IMR-90 (cell line): ENCODE data around the gene CLRN1. TPM values are rescaled to one million over a fixed set of nuclear protein-coding genes. Genes with fewer than 3 reads are reported as not detected.
"Not testable (repeated sequence)": the region's sequence is repeated elsewhere in the genome, so short reads cannot be mapped to it uniquely, and the experiment has no call there.

ENCODE experiments used
- ATAC-seq: fragments of 200-7000 bp; cut with Tn5 transposase; 2 replicates; pipeline ENCODE4 v1.9.1; 2020; ENCODE audit warnings: low read depth, mild to moderate bottlenecking, moderate library complexity
- BruUV-seq: library from RNA; stranded (reverse); fragments of 400-500 nt; replicated peaks from 2 replicates; lab custom pipeline; 2021; lab: Mats Ljungman, UMichigan
- CTCF ChIA-PET: fragments of 300-600 bp; formaldehyde crosslinking; extraction: SDS; loops from one replicate; lab custom pipeline; 2021; ENCODE audit warnings: antibody characterized with exemption; lab: Yijun Ruan, JAX
- POLR2A ChIA-PET: fragments of 300-600 bp; sonication (Branson Sonifier 250); formaldehyde crosslinking; loops from one replicate; lab custom pipeline; 2022; ENCODE audit warnings: antibody characterized with exemption; ENCODE audit not compliant: unreplicated experiment; lab: Charles Lee
- DNase-seq: peaks from one replicate; pipeline ENCODE4 v3.0.0; 2013
- H2AFZ ChIP-seq: replicated peaks from 2 replicates; pipeline ENCODE3; 2013; ENCODE audit warnings: low read length, mild to moderate bottlenecking; ENCODE audit not compliant: poor library complexity
- H2AK5ac ChIP-seq: 2 replicates; pipeline ENCODE4 v1.6.1; 2013; ENCODE audit warnings: low read depth, low read length, inconsistent platforms
- H2AK9ac ChIP-seq: replicated peaks from 2 replicates; pipeline ENCODE3; 2013; ENCODE audit warnings: mild to moderate bottlenecking, low read depth, low read length, moderate library complexity; ENCODE audit not compliant: poor library complexity
- H2BK120ac ChIP-seq: 2 replicates; pipeline ENCODE4 v1.6.1; 2013; ENCODE audit warnings: low read depth, low read length, inconsistent platforms
- H2BK15ac ChIP-seq: 3 replicates; pipeline ENCODE4 v1.6.1; 2013; ENCODE audit warnings: low read depth, low read length, inconsistent platforms
- H2BK20ac ChIP-seq: 2 replicates; pipeline ENCODE4 v1.6.1; 2013; ENCODE audit warnings: low read depth, mild to moderate bottlenecking, inconsistent platforms, low read length, moderate library complexity
- H2BK5ac ChIP-seq: 2 replicates; pipeline ENCODE4 v1.6.1; 2013; ENCODE audit warnings: mild to moderate bottlenecking, low read depth, low read length, inconsistent platforms; ENCODE audit not compliant: poor library complexity, severe bottlenecking
- H3K14ac ChIP-seq: replicated peaks from 2 replicates; pipeline ENCODE4 v1.6.1; 2013; ENCODE audit warnings: low read depth, low read length, inconsistent platforms
- H3K18ac ChIP-seq: 2 replicates; pipeline ENCODE4 v1.6.1; 2013; ENCODE audit warnings: low read depth, low read length, control low read depth
- H3K23ac ChIP-seq: 2 replicates; pipeline ENCODE4 v1.6.1; 2013; ENCODE audit warnings: low read depth, low read length, inconsistent platforms
- H3K27ac ChIP-seq: 2 replicates; pipeline ENCODE4 v1.5.1; 2013; ENCODE audit warnings: mild to moderate bottlenecking, control low read depth, low read length; ENCODE audit not compliant: insufficient read depth
- H3K27me3 ChIP-seq: 2 replicates; pipeline ENCODE4 v1.6.1; 2013; ENCODE audit warnings: low read length; ENCODE audit not compliant: control insufficient read depth, insufficient read depth
- H3K36me3 ChIP-seq: 2 replicates; pipeline ENCODE4 v1.6.1; 2013; ENCODE audit warnings: low read length, mixed read lengths; ENCODE audit not compliant: control insufficient read depth, insufficient read depth
- H3K4ac ChIP-seq: 2 replicates; pipeline ENCODE4 v1.6.1; 2013; ENCODE audit warnings: low read depth, low read length, inconsistent platforms
- H3K4me1 ChIP-seq: 2 replicates; pipeline ENCODE4 v1.6.1; 2013; ENCODE audit warnings: low read length, mixed read lengths; ENCODE audit not compliant: control insufficient read depth, insufficient read depth
- H3K4me2 ChIP-seq: 2 replicates; pipeline ENCODE4 v1.6.1; 2013; ENCODE audit warnings: low read depth, mild to moderate bottlenecking, control low read depth, low read length, moderate library complexity
- H3K4me3 ChIP-seq: 2 replicates; pipeline ENCODE4 v1.5.1; 2013; ENCODE audit warnings: low read depth, mild to moderate bottlenecking, control low read depth, low read length, moderate library complexity; ENCODE audit not compliant: insufficient read depth
- H3K56ac ChIP-seq: 2 replicates; pipeline ENCODE4 v1.6.1; 2013; ENCODE audit warnings: low read length, inconsistent platforms; ENCODE audit not compliant: insufficient read depth; ENCODE audit errors: extremely low read depth
- H3K79me1 ChIP-seq, 2 experiments: 2 replicates each; pipeline ENCODE4 v1.6.1; 2013; ENCODE audit warnings: low read length in 2 of 2, inconsistent platforms in 1 of 2, low read depth in 1 of 2
- H3K9ac ChIP-seq: 2 replicates; pipeline ENCODE4 v1.6.1; 2013; ENCODE audit warnings: low read depth, low read length, control low read depth
- H3K9me1 ChIP-seq: 2 replicates; pipeline ENCODE4 v1.6.1; 2013; ENCODE audit warnings: low read length, inconsistent platforms; ENCODE audit not compliant: insufficient read depth
- H3K9me3 ChIP-seq: 2 replicates; pipeline ENCODE4 v1.6.1; 2013; ENCODE audit warnings: low read length; ENCODE audit not compliant: control insufficient read depth, insufficient read depth
- H4K20me1 ChIP-seq: 2 replicates; pipeline ENCODE4 v1.6.1; 2013; ENCODE audit warnings: low read length, inconsistent platforms; ENCODE audit not compliant: insufficient read depth
- H4K5ac ChIP-seq: 2 replicates; pipeline ENCODE4 v1.6.1; 2013; ENCODE audit warnings: mild to moderate bottlenecking, low read depth, low read length, control low read depth
- H4K8ac ChIP-seq, 2 experiments: 2 replicates each; pipeline ENCODE4 v1.6.1; 2013; ENCODE audit warnings: low read depth in 2 of 2, low read length in 2 of 2, control low read depth in 1 of 2, inconsistent platforms in 1 of 2
- H4K91ac ChIP-seq: 2 replicates; pipeline ENCODE4 v1.6.1; 2013; ENCODE audit warnings: low read depth, low read length, inconsistent platforms; ENCODE audit not compliant: insufficient read depth
- whole genome bisulfite sequencing, 2 experiments: methylation state at CpG; one replicate each; pipeline versions ENCODE4 v1.1.5 to v1.1.7; 2013; ENCODE audit warnings: missing lambda C conversion rate in 2 of 2; ENCODE audit not compliant: insufficient read length in 1 of 2; ENCODE audit errors: extremely low coverage in 2 of 2; 5-methylcytosine and 5-hydroxymethylcytosine counted together
- dilution Hi-C: fragments of 300-500 bp; cut with HindIII; formaldehyde crosslinking; loops from one replicate; pipeline ENCODE4 v1.14.3; 2018; ENCODE audit warnings: low sequenced_read_pairs; ENCODE audit not compliant: unreplicated experiment
- in situ Hi-C: fragments of 300-500 bp; cut with MboI; formaldehyde crosslinking; loops from 3 replicates; pipeline ENCODE4 v1.14.3; 2019; ENCODE audit warnings: low sequenced_read_pairs, inconsistent platforms, mixed read lengths
- intact Hi-C: fragments of 100-400 bp; cut with micrococcal nuclease; formaldehyde crosslinking; loops from 2 replicates; pipeline ENCODE4 v1.10.0; 2022
- polyA plus RNA-seq, 3 experiments: library from polyadenylated mRNA; depleted of rRNA; stranded (reverse); fragments of >200 nt; gene quantifications; 2 replicates each; pipeline ENCODE4 v1.2.3, GENCODE V29; 2012; ENCODE audit warnings: low replicate concordance in 1 of 3
- total RNA-seq: library from RNA; depleted of rRNA; stranded (reverse); fragments of >200 nt; gene quantifications from 2 replicates; pipeline ENCODE4 v1.2.3, GENCODE V29; 2012

CLRN1 gene
- total and polyA plus RNA-seq, 2 of the 4 experiments (the other 2 are of a cell fraction) = not detected

DNA sequence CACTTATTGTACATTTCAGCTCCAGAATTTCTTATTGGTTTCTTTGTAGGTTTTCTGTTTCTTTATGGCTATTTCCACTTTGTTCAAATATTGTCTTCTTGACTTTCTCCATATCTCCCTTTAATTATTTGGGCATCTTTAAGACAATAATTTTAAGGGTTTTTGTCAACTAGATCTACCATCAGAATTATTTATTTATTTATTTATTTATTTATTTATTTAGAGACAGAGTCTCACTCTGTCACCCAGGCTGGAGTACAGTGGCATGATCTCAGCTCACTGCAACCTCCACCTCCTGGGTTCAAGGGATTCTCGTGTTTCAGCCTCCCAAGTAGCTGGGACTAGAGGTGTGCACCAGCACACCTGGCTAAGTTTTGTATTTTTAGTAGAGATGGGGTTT lies 15.9 kb upstream of the CLRN1 start:
- H4K5ac ChIP-seq, H3K9ac ChIP-seq, CTCF ChIA-PET, H2AK9ac ChIP-seq, H4K20me1 ChIP-seq, H4K8ac ChIP-seq, H3K23ac ChIP-seq, DNase-seq, H3K14ac ChIP-seq, H3K36me3 ChIP-seq, dilution Hi-C loops, POLR2A ChIA-PET, H3K4me2 ChIP-seq, ATAC-seq, H2BK120ac ChIP-seq, H3K4ac ChIP-seq, H2AK5ac ChIP-seq, H2BK15ac ChIP-seq, H3K4me1 ChIP-seq, H2BK5ac ChIP-seq, H3K27me3 ChIP-seq, H4K91ac ChIP-seq, H2BK20ac ChIP-seq, H3K18ac ChIP-seq, H3K9me1 ChIP-seq, in situ Hi-C loops, H3K9me3 ChIP-seq, H2AFZ ChIP-seq, H3K4me3 ChIP-seq, intact Hi-C loops, H3K79me1 ChIP-seq, H3K56ac ChIP-seq, H3K27ac ChIP-seq, BruUV-seq: not testable (repeated sequence)
- no CpG with 5 or more reads among the region's 1 CpG for WGBS, 2 experiments
